CD4-positive, alpha-beta T cell treated with Interleukin-4 for 4 hours (primary cell): ENCODE data around the gene GNG10.
"Not testable (repeated sequence)": the region's sequence is repeated elsewhere in the genome, so short reads cannot be mapped to it uniquely, and the experiment has no call there.

Source experiments
- DNase-seq: peaks from one replicate; pipeline ENCODE4 v3.0.0-alpha.2; 2020

Gene GNG10

DNA sequence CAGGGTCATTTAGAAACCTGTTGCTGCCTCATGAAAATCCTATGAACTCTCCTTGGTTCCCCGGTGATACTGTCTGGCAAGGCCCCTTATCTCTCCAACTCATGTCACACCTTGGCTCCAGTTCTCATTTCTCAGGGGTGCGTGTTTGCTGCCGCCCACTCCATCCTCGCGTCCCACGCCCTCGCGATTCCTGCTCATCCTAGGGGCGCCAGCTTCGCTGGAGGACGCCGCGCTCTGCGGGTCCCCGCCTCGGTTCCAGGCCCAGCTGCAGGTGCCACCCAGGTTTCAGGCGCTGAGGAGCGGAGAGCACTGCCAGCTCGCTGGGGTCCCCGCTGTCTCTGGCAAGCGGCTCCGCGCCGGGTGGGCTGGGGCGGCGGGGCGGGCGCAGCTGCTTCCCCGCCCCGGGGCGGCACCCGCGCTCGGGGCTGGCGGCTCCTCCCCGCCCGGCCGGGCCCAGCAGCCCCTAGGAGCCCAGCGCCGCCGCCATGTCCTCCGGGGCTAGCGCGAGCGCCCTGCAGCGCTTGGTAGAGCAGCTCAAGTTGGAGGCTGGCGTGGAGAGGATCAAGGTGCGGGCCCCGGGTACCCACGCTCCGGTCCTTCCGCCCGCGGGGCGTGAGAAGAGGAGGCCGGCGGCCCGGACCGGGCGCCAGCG lies at the start of gene GNG10:
Gene GNG10 (plus strand): TSS at position 456 of the 652 bp plus-strand sequence. CDS start 30 bp downstream, at position 486.
- DNase-seq = peak; percentile 47

DNA sequence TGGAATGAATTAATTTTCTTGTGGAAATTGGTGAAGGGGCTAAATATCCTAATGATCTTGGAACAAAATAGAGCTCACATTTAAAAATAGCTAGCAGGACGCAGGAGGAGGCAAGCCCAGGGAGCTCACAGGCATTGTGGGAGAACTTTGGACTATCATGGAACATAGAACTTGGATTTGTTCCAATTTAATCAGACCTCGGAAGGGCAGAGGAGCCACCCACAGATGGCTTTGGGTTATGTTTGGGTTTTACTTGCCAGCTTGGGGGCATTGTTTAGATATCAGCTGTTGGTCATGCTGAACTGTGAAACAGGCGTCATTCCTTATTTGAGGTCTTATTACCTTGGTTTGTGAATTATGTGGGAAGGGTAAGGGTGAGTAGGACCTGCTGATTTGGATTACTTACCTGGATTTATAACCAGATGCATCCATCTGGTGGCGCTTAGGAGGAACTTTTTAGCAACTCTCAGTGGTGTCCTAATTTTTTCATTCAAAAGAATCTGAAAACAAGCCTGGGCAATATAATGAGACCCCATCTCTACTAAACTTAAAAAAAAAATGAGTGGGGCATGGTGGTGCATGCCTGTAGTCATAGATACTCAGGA lies 47.9 kb upstream of the GNG10 start:
- no peak for DNase-seq

DNA sequence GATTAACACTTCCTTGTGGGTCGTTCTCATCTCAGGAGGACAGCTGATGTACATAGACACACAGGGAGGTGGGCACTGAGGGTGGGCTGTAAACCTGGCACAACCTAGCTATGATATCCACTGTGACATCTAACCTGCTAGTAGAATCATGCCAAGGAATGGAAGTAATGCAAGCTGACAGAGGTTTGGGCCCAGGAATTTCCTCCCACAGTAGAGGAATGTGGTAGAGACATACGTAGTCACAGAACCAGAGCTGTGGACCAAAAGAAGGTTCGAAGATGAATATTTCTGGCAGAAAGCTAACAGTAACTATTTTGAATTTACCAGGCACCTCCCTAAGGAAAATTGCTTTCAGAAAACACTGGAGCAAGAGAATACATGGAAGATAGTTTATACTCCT lies 45.5 kb upstream of the GNG10 start:
- no peak for DNase-seq

DNA sequence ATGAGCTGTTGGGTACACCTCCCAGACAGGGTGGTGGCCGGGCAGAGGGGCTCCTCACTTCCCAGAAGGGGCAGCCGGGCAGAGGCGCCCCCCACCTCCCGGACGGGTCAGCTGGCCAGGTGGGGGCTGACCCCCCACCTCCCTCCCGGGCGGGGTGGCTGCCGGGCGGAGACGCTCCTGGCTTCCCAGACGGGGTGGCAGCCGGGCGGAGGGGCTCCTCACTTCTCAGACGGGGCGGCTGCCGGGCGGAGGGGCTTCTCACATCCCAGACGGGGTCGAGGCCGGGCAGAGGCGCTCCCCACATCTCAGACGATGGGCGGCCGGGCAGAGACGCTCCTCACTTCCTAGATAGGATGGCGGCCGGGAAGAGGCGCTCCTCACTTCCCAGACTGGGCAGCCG lies 44.1 kb upstream of the GNG10 start:
- DNase-seq = not testable (repeated sequence)

DNA sequence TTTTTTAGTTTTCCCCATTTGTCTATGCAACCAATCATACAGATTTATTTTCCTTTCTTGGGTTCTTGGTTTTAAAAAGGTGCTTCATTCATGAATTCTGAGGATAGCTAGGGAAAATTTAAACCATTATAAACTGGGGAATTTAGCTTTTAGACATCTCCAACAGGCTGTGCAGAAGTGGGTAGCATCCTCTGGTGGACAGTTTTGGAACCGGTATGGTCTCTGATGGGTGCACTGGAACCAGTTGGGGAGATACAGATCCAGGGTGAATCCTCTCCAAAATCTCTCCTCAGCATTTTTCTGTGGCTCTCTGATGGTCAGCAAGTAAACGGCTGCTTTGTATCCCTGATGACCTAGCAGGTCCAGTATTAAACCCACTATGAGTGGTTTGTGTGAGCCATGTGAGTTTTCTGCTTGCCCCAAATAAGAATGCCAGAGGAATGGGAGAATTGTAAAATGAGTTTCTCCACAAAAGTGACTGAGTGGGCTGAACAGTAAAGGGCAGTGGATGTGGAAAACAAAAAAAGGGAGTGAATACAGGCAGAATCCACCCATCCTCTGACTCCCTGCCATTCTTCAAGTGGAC lies 39.4 kb upstream of the GNG10 start:
- DNase-seq = no peak

DNA sequence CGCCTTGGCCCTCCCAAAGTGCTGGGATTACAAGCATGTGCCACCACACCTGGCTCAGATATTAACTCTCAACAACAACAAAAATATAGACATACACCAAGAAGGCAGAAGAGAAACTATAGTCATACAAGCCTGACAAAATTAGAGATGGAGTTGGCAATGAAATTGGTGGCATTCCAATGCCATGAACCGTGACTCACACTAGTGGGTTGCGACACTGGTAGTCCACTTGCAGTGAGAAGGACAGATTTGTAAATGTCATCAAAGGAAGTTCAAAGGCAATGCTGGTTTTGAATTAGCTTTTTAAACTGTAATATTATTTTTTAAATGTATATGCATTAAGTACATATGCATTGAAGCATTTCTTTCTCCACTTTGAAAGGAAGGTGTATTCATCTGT lies 38.8 kb upstream of the GNG10 start:
- DNase-seq = no peak

DNA sequence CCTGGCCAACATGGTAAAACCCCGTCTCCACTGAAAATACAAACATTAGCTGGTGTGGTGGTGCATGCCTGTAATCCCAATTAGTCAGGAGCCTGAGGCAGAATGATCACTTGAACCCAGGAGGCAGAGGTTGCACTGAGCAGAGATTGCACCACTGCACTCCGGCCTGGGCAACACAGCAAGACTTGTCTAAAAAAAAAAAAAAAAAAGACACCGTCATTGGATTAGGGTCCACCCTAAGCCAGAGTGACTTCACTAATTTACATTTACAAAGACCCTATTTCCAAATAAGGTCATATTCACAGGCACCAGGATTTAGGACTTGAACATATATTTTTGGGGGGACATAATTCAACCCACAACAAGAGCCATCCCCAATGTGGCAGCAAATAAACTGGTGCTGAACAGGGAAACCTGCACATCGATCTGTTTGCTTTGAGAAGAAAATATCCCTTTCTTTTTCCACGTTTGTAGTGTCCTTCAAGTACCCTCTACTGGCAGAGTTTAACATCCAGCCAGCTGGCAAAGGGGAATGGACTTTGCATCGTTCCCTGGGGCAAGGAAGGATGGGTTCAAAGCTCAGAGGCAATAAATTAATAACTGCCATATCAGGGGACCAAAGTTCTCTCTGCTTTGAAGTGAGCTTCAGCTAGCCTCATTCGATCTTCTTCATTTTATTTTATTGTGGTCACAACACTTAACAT lies 34.0 kb upstream of the GNG10 start:
- no peak for DNase-seq

DNA sequence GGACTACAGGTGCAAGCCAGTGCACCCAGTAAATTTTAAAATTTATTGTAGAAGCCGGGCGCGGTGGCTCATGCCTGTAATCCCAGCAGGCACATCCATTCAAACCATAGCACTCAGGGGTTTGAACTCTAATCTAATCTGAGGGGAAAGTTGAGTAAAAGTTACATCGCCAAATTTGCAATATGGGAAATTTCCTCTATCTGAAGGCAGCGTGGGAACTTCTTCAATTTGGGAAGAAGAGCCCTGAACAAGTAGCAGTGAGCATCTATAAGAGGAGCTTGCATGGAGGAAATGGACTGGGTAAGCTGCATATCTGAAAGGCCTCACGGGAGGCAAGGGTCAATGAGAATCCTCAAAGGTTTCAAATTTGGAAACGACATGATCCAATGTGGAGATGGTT lies 33.0 kb upstream of the GNG10 start:
- DNase-seq = no peak

DNA sequence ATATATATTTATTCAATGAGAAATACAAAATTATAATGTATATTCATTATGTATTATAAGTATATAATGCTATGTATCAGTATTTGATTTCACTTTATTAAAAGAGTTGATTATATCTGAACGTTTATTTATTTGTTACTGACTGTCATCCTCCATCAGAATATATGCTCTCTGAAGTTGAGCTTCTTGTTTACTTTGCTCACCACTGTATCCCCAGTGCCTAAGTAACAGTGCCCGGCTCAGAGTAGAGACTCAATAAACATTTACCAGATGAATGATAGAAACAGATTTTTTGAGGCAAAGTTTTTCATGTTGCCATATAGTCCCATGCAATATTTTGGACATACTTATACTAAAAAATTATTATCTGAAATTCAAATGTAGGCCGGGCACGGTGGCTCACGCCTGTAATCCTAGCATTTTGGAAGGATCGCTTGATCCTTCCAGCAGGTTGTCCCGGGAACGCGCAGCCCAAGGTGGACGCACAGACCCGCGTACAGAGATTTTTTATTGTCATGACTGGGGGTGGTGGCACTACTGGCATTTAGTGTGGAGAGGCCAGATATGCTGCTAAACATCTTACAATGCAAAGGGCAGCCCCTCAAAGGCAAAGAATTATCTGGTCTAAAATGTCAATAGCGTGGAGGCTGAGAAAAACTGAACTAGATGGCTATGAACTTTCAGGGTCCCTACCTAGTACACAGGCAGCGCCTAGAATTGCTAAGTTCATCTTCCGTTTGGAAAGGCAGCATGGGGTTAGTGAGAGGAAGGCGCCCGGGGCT lies 31.0 kb upstream of the GNG10 start:
- DNase-seq = no peak

DNA sequence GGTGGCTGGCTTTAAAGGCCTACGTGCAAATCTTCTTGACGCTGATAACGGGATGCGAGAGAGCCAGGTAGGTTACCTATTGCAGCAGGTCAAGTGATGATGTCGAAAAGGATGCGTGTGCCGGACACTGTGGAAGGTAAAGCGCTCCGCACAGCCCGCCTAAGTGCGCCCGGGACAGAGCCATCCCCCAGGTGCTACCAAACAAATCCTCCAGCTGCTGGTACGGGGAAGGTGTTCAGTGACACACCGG lies 30.5 kb upstream of the GNG10 start:
- no peak for DNase-seq

DNA sequence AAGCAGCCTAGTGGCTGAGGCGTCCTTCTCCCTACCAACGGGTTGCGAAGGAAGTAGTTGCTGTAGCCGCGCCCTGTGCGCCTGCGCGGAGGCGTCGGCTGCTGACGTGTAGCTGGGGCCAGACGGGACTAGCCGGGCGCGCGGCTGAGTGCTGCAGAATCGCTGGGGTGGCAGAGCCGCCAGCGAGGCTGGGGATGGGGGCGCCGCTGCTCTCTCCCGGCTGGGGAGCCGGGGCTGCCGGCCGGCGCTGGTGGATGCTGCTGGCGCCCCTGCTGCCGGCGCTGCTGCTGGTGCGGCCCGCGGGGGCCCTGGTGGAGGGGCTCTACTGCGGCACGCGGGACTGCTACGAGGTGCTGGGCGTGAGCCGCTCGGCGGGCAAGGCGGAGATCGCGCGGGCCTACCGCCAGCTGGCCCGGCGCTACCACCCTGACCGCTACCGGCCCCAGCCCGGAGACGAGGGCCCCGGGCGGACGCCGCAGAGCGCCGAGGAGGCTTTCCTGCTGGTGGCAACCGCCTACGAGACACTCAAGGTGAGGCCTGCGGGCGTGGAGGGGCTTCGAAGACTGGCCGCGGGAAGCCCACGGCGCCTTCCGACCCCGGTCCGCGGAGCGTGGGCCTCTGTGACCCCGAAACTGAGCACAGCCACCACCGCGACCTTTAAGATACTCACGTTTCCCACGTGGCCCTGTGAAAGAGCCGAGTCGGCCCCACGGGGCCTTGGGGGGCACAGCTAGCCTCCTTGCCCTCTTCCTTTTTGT lies 30.0 kb upstream of the GNG10 start, which contains the start of gene DNAJC25:
Gene DNAJC25 (plus strand): TSS at position 121 of the 758 bp plus-strand sequence. CDS start 74 bp downstream, at position 195.
- peak; percentile 98 for DNase-seq

DNA sequence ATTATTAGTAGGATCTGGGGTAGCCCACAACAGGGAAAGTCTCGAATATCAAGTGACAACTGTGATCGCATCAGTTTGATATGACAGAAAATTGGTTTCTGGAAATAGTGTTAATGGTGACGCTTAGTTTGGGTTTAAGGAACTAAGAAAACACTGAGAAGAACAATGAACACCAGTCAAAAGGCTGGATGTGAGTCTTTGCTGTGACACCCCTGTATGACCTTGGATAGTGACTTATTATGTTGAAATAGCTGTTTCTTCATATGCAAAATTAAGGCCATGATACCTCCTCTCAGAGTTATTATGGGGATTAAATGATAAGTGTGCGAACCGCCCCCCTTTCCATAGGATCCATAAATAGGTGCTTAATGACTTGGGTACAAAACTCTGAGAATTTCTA lies 29.3 kb upstream of the GNG10 start:
- no peak for DNase-seq

DNA sequence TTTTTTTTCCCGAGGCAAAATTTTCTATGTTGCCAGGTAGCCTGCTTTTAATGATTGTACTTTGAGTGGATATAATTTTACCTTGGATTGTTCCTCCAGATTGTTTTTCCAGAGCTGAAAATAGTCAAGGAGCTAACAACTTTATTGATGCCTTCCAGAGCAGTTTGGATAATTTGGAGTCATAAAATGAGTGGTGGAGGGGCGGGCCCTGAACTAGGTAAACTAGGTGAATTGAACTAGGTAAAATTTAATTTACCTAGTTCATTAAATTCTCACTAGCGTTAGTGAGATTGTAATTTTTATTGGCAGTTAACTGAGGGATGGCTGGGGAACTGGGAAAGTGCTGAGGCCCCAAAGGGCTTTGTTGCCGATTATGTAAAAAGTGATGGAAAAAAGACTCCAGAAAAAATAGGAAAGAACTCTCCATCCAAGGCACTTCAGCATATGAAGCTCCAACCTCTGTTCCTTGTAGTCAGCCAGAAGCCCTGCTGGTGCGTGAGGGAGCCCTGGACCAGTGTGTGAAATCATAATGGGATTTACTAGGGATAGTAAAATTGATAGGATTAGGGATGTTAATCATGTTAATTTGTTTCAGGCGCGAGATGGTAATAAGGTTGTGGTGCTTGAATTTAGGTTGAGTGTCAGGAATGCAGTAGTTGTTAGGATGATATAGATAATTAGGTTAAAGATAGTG lies 28.6 kb upstream of the GNG10 start:
- no peak for DNase-seq

DNA sequence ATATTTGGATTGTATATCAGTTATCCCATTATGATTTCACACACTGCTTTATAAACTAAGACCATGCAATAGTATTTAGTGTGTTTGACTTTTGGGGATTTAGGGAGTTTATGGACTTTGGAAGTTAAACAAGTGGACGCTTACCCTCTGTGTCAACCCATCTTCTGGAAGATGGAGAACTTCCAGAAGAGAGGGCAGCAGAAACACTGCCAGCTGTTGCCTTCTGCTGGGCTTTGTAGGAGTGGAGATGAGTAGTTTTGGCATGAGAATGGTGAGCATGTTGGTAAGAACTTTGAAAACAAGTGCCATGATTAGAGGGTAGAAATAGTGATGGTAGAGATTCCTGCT lies 28.0 kb upstream of the GNG10 start:
- DNase-seq = no peak

DNA sequence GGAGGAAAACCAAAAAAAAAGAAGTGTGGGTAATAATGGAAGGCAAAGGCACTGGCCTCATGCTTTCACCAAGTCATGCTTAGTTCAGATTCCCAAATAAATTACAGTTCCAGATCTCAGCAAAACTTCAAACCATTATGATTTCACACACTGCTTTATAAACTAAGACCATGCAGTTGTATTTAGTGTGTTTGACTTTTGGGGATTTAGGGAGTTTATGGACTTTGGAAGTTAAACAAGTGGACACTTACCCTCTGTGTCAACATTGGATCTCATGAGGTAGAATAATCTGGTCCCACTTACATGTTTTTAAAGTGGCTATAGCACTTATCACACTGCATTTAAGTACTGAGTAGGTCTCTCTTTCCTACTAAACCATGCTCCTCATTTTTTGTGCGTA lies 26.5 kb upstream of the GNG10 start:
- no peak for DNase-seq

DNA sequence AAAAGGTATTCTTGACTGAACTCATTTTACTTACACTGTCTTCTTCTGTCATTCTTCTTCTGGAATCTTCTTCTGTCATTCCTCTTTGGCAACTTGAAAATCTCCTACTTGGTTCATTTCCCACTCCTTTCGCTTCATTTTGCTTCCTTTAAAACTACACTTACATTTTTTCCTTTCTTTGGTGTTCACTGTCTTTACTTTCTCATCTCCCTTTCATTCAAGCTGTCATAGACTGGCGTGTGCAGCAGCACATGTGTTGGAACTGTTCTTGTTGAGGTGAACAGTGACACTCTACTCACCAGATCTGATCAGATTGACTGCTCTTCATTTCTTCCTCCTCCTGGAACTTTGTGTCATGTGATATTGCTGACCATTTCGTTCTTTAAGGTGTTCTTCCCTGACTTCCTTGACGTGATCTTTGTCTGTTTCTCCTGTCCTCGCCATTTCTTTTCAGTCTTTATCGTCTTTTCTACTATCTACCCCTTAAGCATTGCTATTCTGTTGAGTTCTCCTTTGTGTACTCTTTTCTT lies 23.9 kb upstream of the GNG10 start:
- DNase-seq = no peak

DNA sequence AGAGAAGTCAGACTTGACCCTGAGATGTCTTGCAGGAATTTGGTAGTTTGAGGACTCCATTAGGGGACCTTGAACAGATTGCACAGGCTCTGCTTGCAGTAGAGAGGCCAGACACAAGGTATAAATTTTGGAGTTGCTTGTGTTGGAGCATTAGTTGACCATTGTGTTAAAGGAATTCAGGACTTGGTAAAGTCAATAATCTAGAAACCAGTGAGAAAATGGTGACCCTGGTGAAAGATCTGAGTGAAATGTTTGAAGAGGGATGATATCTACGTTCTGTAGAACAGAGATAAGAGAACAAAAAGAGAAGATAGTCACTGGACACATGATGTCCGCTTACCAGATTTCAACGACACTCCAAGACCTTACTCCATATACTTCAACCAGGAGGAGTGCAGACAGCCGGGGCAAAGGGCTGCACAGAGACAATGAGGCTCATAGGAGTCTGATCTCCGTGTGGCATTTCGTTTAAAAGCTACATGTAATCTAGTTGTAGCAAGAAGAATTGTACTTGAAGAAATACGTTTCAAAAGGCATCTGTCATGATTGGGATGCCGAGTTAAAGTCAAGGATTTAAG lies 17.1 kb upstream of the GNG10 start:
- no peak for DNase-seq

DNA sequence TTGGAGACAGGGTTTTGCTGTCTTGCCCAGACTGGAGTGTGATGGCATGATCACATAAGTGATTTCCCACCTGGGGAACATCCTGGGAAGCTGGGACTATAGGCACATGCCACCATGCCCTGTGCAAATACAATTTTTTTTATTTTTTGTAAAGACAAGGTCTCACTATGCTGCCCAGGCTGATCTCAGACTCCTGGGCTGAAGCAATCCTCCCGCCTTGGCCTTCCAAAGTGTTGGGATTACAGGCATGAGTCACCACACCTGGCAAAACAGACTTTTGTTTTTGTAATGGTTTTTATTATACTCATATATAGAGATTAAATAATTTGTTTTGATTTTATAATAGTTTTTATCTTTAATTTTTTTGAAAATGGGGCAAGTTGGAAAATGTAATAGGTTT lies 15.6 kb upstream of the GNG10 start:
- DNase-seq = no peak

DNA sequence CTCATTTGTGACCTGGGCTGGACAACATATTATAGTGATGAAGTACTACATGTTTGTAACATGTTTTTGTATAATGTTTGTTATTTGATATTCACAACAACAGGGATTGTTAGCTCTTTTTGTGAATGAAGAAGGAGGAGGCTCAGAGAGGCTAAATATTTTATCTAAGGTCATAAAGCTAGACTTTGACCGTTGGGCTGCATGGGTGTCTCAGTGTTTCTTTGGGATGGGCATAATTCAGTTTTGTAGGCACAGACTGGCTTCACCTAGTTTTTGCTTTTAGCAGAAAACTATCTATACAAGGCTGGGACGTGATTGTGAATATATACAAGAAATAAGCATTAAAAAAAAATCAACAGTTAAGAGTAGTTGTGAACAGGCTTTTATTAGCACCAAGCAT lies 15.0 kb upstream of the GNG10 start:
- DNase-seq = no peak

DNA sequence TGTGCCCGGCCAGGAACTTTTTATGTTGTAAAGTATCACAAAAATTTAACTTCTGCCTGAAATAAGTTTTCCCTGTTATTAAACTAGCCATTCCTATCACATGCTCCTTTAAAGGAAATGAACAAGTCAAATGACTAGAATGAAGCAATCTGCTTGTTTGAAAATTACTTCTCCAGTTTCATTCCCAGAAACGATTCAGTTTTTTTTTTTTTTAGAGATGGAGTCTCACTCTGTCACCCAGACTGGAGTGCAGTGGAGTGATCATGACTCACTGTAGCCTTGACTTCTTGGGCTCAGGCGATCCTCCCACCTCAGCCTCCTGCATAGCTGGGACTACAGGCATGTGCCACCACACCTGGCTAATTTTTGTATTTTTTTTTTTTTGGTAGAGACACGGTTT lies 13.3 kb upstream of the GNG10 start:
- no peak for DNase-seq

DNA sequence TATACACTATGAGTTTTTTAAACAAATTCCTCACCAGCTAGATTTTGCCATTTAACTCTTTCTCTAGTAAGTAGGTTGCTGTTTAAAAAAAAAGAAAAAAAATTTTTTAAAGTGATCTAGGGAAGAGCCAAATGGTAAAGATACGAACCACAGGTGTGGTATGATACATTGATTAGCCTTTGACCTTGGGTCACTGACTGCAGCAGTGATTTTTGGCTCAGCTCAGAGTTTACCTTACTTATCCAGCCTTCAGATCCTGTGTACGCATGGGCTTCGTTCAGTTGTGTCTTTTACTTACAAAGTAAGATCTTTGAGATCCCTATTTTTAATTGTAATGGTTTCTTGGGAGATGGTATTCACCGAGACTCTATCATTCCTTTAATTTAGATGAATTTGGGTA lies 12.4 kb upstream of the GNG10 start:
- DNase-seq = no peak

DNA sequence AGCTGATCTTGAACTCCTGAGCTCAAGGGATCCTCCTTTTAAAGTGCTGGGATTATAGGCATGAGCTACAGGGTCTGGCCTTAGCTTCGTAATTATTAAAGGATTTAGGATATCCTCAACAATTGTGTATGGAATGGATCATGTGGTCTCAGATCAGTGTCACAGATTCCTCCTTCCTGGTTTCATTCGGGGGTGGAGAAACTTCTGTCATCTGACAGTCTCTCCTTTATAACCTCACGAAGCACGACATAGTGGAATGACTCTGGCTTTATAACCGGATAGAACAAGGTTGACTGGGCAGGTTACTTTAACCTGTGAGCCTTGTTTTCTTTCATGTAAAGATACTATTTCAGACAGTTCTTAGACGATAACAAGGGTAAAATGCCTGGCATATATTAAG lies 4.4 kb upstream of the GNG10 start:
- no peak for DNase-seq
